IPS-15b (cell line): ENCODE results near the gene RAD51B.
"Not testable (repeated sequence)": the region's sequence is repeated elsewhere in the genome, so short reads cannot be mapped to it uniquely, and the experiment has no call there.

Experiments used
- H3K27me3 ChIP-seq: one replicate; pipeline ENCODE4 v1.6.1; 2013; ENCODE audit warnings: low read length; ENCODE audit not compliant: control insufficient read depth, insufficient read depth
- H3K36me3 ChIP-seq: one replicate; pipeline ENCODE4 v1.6.1; 2013; ENCODE audit warnings: low read length; ENCODE audit not compliant: control insufficient read depth, insufficient read depth
- H3K4me1 ChIP-seq: one replicate; pipeline ENCODE4 v1.6.1; 2013; ENCODE audit warnings: mild to moderate bottlenecking, low read length; ENCODE audit not compliant: control insufficient read depth, insufficient read depth
- H3K4me3 ChIP-seq: one replicate; pipeline ENCODE4 v1.5.1; 2013; ENCODE audit warnings: low read depth, low read length
- H3K9ac ChIP-seq: one replicate; pipeline ENCODE4 v1.6.1; 2013; ENCODE audit warnings: low read depth, mild to moderate bottlenecking, low read length
- H3K9me3 ChIP-seq: one replicate; pipeline ENCODE4 v1.6.1; 2013; ENCODE audit warnings: mild to moderate bottlenecking, low read length; ENCODE audit not compliant: control insufficient read depth, insufficient read depth

The RAD51B gene

DNA sequence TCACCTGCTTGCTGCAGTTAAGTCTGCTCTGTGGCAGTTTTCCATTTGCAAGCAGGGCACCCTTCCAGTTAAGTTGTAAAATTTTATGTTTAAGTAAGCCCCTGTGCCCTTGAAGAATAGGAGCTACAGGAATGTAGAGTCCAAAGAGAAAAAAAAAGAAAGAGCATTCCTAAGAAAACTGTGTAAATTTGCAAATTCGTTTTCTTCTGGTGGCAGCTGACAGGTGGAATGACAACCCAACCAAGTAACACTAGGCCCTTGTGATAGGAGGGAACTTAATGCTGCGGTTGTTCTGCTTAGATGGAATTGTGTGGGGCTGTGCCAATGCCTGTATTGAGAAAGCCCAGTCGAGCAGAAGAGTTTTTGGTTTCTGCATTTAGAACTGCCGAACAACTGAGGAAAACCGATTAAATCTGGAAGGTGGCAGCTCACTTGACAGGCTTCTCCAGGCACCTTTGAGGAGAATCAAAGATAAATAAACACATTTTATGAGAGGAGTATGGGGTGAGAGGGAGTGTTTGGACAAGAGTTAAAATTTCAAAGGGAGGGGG, 280.0 kb downstream of the RAD51B start:
- Histone ChIP-seq H3K9me3 (peaks cover 12% of the 10 kb centered on the region), H3K4me3 (no peak overlapping the region), H3K27me3 (no peaks in the 10 kb centered on the region), H3K4me1 (peaks cover 7% of the 10 kb centered on the region), H3K9ac (no peak overlapping the region), H3K36me3 (no peaks in the 10 kb centered on the region)

DNA sequence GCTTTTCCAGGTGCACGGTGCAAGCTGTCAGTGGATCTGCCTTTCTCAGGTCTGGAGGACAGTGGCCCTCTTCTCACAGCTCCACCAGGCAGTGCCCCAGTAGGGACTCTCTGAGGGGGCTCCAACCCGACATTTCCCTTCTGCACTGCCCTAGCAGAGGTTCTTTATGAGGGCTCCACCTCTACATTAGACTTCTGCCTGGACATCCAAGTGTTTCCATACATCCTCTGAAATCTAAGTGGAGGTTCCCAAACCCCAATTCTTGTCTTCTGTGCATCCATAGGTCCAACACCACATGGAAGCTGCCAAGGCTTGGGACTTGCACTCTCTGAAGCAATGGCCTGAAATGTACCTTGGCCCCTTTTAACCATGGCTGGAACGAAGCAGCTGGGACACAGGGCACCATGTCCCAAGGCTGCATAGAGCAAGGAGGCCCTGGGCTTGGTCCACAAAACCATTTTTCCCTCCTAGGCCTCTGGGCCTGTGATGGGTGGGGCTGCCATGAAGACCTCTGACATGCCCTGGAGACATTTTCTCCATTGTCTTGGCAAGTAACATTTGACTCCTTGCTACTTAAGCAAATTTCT, 282.2 kb downstream of the RAD51B start:
- H3K27me3 ChIP-seq, H3K4me1 ChIP-seq, H3K9ac ChIP-seq, H3K36me3 ChIP-seq, H3K4me3 ChIP-seq: not testable (repeated sequence)
- H3K9me3 ChIP-seq, result peaks cover 12% of the 10 kb centered on the region

GRCh38 chr14:68103853-68104252, 284.3 kb downstream of the RAD51B start:
- Histone ChIP-seq H3K27me3 (no peaks in the 10 kb centered on the region), H3K9ac (no peak overlapping the region), H3K4me3 (no peak overlapping the region), H3K4me1 (peaks cover 9% of the 10 kb centered on the region), H3K9me3 (peaks cover 12% of the 10 kb centered on the region), H3K36me3 (no peaks in the 10 kb centered on the region)

DNA sequence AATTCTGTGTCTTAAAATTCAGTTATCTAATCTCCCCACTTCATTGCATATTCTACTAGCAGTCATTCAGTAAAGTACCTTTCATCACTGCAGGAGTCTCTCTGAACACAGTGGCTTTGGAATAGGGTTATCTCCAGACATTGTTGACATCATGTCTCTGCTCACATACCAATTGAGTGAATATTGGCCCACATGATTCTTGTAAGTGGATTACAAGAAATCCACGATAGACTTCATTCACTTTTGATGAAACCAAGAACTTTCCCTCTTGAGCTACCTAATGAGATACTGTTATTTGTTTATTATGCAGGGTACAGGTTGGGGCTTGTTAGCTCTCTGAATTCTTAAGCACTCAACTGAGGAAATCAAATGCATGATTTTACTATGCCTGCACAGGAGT, 284.9 kb downstream of the RAD51B start:
- no peak overlapping the region for H3K9ac ChIP-seq
- H3K27me3 ChIP-seq, result no peaks in the 10 kb centered on the region
- peaks cover 12% of the 10 kb centered on the region for H3K9me3 ChIP-seq
- no peaks in the 10 kb centered on the region for H3K36me3 ChIP-seq
- no peak overlapping the region for H3K4me3 ChIP-seq
- H3K4me1 ChIP-seq, result peaks cover 9% of the 10 kb centered on the region

DNA sequence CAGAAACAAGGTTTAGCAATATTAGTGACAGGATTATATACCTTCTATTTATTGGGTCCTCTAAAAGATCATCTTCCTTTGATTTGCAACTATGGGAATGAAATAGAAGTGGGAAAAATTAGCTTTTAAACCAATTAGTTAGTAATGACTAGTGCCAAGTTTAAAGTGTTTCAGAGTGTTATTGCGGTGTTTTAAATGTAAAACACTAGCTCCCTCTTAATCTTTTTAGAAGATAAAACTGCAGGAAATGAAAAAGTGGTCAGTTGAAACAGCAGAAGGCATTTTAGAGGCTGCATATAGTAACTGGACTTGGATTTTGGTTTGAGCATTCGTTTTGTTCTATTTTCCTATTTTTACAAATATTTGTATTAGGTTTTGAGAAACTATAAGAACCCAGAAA, 286.2 kb downstream of the RAD51B start:
- H3K9me3 ChIP-seq, result peaks cover 7% of the 10 kb centered on the region
- no peak overlapping the region for H3K4me3 ChIP-seq
- no peak overlapping the region for H3K9ac ChIP-seq
- no peaks in the 10 kb centered on the region for H3K36me3 ChIP-seq
- no peaks in the 10 kb centered on the region for H3K27me3 ChIP-seq
- peaks cover 9% of the 10 kb centered on the region for H3K4me1 ChIP-seq

GRCh38 chr14:68106456-68106855, 286.9 kb downstream of the RAD51B start:
- H3K9ac ChIP-seq, result no peak overlapping the region
- H3K36me3 ChIP-seq, result no peaks in the 10 kb centered on the region
- peaks cover 9% of the 10 kb centered on the region for H3K4me1 ChIP-seq
- peaks cover 2% of the 10 kb centered on the region for H3K9me3 ChIP-seq
- H3K4me3 ChIP-seq, result no peak overlapping the region
- no peaks in the 10 kb centered on the region for H3K27me3 ChIP-seq

- no peak overlapping the region for H3K9ac ChIP-seq
- no peaks in the 10 kb centered on the region for H3K9me3 ChIP-seq
- no peaks in the 10 kb centered on the region for H3K36me3 ChIP-seq
- H3K4me3 ChIP-seq, result no peak overlapping the region
- H3K27me3 ChIP-seq, result no peaks in the 10 kb centered on the region
- H3K4me1 ChIP-seq, result peaks cover 9% of the 10 kb centered on the region
These were observed 287.3 kb downstream of the RAD51B start for GRCh38 chr14:68106905-68107304.

DNA sequence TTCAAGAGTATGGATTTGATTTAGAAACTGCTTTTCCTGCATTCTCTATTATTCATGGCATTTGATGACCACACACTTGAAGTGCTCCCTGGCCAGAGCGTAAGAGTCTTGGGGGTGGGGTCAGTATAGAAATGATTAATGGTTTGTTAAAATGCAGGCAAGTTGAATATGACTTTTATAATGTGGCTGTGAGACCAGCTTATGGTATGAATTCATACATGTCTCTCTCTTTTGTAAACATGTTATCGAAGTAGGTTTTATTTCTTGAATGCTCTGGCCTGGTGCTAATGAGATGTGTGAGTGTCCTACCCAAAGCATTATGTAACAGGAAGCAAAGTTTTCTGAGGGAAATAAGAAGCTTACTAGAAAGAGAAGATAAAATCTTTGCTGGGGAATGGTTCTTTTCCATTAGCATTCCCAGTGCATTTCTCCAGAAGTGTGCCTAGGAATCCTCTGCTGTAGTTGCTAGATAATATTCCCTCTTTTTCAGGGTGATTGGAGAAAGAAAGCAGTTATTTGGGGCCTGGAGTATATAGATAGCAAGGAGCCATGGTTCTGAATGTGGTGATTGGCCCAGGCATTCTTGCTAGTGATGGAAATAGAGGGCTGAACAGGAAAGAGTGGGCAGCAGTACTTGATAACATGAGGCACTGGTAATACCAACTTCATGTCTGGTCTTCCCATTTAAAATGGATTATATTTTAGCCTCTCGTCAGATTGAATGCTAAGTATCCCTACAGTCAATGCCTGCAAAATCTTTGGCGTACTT, 289.7 kb downstream of the RAD51B start:
- Histone ChIP-seq H3K27me3 (no peaks in the 10 kb centered on the region), H3K9ac (no peak overlapping the region)

GRCh38 chr14:68111097-68111852, 291.7 kb downstream of the RAD51B start:
- H3K27me3 ChIP-seq, result no peaks in the 10 kb centered on the region
- no peaks in the 10 kb centered on the region for H3K36me3 ChIP-seq
- no peaks in the 10 kb centered on the region for H3K9me3 ChIP-seq
- H3K9ac ChIP-seq, result no peak overlapping the region
- H3K4me3 ChIP-seq, result no peak overlapping the region
- H3K4me1 ChIP-seq, result peaks cover 4% of the 10 kb centered on the region

More for the DNA sequence above, 289.7 kb downstream of the RAD51B start:
- no peaks in the 10 kb centered on the region for H3K9me3 ChIP-seq
- peaks cover 8% of the 10 kb centered on the region for H3K4me1 ChIP-seq
- no peak overlapping the region for H3K4me3 ChIP-seq
- H3K36me3 ChIP-seq, result no peaks in the 10 kb centered on the region

DNA sequence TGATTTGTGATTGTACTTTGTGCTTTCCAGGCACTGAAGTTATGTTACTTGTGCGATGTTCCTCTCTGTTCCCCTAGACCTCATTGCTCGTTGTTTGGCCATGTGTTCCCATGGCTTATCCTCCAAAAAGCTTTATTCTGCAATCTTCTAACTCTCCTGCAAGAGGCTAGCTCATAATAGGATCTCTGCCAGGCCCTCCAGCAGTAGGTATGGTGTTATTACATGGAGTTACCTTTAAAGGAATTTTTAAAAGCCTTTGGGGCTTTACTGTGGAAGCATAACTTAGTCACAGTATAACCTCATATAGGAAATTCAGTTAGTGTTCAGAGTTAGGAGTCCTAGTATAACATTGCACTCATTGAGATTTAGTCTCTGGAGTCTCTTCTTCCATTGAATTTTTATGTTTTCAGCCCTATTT, 292.3 kb downstream of the RAD51B start:
- no peak overlapping the region for H3K9ac ChIP-seq
- H3K4me3 ChIP-seq, result no peak overlapping the region
- H3K4me1 ChIP-seq, result peaks cover 4% of the 10 kb centered on the region
- H3K9me3 ChIP-seq, result no peaks in the 10 kb centered on the region
- H3K27me3 ChIP-seq, result no peaks in the 10 kb centered on the region
- H3K36me3 ChIP-seq, result no peaks in the 10 kb centered on the region

- Histone ChIP-seq H3K9me3 (no peaks in the 10 kb centered on the region), H3K4me1 (peaks cover 4% of the 10 kb centered on the region), H3K36me3 (no peaks in the 10 kb centered on the region), H3K9ac (no peak overlapping the region), H3K4me3 (no peak overlapping the region), H3K27me3 (no peaks in the 10 kb centered on the region)
These were observed 292.9 kb downstream of the RAD51B start for GRCh38 chr14:68112442-68112841.
